Colon (tissue), 2 donors: Measurements from ENCODE around the gene MRPL43.

Experiments
- FAIRE-seq: peaks from 2 replicates; lab custom pipeline; 2012; peaks lifted over from hg19 to GRCh38; lab: Jason Lieb, UNC
- donor health status: control.
- donor health status: control.

Gene MRPL43

DNA sequence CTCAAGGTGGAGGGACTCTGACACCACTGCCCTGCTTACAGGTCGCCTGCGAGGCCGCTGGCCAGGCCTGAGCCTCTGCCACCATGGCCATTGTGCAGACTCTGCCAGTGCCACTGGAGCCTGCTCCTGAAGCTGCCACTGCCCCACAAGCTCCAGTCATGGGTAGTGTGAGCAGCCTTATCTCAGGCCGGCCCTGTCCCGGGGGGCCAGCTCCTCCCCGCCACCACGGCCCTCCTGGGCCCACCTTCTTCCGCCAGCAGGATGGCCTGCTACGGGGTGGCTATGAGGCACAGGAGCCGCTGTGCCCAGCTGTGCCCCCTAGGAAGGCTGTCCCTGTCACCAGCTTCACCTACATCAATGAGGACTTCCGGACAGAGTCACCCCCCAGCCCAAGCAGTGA, 15.2 kb upstream of the MRPL43 start:
- FAIRE-seq, result no peak

DNA sequence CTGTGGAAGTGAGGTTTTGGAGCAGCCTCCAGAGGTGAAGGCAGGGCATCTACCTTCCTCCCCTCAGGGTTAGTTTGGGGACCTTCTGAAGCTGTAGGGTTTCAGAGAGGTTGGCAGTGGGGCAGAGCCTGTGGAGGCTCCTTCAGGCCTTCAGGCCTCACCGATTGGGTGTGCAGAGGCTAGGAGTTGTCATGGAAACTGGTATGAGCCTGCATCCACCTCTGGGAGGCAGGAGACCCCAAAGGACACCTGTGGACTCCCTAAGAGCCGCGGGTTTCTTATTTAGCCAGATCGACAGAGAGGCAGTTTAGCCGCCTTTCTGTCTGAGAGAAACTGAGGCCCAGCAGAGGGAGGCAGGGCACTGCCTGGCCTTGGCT, 14.3 kb upstream of the MRPL43 start:
- no peak for FAIRE-seq

DNA sequence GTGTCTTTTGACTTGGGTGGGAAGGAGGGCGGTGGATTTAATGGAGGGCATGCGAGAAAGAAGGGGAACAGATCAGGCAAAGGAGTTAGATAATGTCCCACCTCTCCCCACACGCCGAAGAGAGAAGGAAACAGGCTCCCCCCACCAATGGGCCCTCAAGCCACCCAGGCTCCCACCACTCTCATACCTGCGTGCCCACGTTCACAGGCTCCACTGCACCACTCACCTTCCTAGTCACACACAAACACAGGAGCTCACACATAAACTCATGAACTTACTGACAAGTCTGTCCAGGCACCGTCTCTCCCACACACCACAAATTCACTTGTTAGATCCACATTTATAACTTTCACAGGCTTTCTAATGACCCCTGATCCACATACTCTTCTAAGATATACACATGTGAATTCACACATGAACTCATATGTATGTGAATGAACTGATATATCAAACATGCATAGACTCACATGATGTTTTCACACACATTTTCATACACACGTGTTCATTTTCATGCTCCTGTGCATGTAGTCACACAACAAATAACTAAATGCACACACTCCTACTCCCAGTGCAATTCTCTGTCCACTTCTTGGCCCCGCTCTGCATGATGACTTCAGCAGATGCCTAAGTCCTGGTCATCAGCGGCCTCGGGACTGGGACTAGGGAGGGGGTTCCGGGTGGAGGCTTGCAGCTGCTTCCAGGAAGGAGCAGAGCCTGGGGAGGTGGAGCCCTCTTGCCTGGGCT, 13.8 kb upstream of the MRPL43 start:
- FAIRE-seq, result no peak

DNA sequence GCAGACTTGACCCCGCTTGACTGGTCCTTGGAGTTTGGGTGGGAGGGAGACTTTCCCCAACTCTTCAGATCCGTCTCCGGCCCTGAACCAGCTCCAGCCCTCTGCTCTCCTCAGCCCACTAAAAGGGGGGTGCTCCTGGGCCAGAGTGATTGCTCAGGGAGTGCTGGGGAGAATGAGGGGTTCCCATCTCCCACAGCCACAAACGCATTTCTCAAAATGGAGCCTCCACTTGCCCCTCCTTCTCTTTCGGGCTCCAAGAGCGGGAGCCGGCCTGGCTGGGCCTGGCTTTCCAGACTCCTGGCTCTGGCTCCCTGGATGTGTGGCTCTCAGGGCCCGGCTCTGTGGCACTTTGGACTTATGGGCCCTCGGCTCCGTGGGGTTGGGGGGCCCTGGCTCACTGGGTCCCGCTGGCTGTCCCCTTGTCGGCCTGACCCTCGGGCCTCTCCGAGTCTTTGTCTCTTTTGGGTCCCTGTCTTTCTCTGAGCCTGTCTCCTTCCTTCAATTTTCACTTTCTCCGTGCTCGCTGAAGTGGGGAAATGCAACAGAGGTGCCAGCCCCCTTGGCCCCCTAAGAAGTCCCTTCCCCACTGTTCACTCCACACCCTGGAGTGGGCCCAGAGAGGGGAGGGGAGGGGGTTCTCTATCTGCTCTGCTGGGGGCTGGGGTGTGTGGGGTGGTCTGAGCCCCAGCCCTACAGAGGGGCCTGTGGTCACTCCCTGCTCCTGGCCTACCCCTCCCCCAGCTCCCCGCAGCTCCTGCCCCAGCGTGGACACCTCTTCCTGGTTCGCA, 13.0 kb upstream of the MRPL43 start:
- no peak for FAIRE-seq

DNA sequence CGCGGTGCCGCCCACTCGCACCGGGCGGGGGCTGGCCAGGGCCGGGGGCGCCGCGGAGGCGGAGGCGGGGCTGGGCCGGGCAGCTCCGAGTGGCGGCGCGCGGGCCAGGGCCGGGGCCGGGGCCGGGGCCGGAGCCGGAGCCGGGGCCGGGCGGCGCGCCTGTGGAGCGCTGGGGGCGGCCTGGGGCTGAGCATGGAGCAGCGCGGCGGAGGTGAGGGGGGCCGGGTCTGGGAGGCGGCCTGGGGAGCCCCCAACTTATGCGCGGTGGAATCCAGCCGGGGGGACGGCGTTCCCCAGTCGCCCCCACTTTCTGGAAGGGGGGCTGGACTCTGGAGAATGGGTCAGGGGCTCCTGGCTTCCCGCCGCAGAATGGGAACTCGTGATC, 12.4 kb upstream of the MRPL43 start, which contains the start of gene LZTS2:
Gene LZTS2, plus strand, starts transcription at position 67 of the 385 bp plus-strand sequence. CDS start 2,731 bp downstream, outside the sequence.
- FAIRE-seq, result no peak

DNA sequence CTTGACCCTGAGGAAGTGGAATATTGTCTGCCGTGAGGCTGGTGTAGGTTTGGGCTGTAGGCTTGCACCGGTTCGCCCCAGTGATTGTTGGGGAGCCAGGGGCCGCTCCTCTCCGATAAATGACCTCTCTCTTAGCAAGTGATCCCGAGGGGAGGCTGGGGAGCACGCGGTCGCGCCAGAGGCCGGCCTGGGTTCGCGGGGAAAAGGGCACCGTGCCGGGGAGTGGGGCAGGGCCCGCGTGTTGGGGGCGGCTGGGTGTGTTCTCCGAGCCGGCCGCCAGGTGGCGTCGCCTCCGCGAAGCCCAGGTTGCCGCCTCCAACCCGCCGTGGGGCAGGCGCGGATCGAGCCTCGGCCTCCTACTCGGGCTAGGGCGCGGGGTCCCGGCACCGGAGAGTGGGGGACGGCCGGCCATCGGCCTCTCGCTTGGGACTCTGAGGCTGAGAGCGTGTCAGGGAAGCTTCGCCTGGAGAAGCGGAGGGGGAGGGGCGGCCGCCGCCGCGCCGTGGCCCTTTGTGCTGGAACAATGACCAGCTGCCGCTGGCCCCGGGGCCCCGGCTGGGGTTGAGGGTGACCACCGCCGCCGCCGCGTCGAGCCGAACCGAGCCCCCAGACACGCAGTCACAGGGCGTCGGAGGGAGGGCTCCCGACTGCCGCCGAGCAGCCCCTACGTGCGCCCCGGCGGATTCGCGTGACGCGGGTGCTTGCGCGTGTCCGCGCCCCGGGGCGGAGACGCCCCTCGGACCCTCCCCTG, 11.9 kb upstream of the MRPL43 start:
- FAIRE-seq, result no peak

- FAIRE-seq, result no peak
Measured at GRCh38 chr10:100998183-100998990, 11.1 kb upstream of the MRPL43 start.

DNA sequence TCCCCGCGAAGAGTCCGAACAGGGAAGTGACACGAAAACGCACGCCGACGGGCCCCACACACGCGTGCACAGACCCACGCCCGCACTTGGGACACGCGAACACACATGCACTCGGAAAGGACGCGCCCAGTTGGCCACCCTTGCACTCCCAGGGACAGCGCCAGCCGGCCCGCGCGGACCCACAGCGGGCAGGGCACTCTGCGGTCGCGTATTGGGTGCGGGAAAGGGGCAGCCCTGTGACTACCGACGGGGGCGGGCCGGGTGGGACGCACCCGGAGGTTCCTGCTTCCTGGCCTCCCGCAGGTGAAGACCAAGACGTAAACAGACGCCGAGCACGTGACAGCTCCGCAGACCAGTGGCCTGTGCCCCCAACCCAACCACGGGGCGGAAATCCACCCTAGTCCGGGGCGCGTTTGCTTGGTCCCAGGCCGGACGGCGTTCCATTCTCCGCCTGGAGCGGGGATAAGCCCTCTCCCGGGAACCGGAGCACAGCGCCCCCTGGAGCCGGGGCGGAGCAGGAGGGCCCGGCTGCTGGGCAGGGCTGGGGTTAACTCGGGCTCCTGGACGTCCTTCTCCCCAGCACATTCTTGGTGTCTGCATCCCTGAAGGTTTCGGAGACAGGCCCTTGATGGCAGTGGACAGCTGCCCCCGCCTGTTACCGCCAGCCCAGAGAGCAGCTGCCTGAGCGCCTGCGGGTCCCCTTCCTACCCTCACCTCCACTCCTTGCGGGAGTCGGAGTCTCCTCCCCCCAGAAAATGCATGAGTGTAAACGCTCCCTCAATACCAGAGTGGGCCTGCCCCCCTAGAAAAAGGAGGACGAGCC, 10.3 kb upstream of the MRPL43 start:
- no peak for FAIRE-seq

GRCh38 chr10:100996678-100997359, 9.5 kb upstream of the MRPL43 start:
- FAIRE-seq, result no peak

GRCh38 chr10:100995181-100995580, 7.9 kb upstream of the MRPL43 start:
- FAIRE-seq, result no peak

DNA sequence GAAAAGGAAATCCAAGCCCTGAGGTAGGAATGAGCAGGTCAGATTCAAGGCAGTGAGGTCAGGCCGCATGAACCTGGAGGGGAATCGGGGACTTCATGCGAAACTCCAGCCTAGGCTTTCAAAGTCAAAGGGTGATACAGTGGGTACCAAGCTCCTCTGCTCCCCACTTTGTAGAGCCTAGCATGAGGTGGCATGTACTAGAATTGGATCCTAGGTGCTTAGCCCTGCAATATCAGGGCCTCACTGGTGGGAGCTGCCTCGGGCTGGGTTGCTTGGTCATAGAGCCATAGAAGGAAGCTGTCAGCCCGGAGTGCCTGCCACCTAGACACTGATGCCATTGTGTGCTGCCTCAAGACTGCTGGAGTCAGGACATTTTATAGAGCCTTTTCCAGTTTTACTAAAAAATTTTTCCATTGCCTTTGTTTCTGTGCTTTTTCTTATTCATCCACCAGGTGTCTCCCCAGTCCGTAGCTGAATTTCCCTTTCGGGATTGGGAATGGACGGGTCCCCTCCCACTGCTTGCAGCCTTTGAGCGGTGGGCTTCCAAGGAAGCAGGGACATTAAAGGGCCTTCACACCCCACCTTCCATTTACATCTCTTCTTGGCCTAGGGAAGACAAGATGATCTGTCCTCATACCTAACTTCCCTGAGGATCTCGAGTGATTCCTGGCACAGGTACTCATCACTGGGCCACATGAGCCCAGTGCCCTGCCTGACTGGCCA, 6.8 kb upstream of the MRPL43 start:
- FAIRE-seq, result no peak

GRCh38 chr10:100989088-100989487, 1.8 kb upstream of the MRPL43 start:
- FAIRE-seq, result no peak

- FAIRE-seq, result no peak
Measured at GRCh38 chr10:100988166-100988565, 869 bp upstream of the MRPL43 start.

- FAIRE-seq, result no peak
Measured at GRCh38 chr10:100987685-100988049, 370 bp upstream of the MRPL43 start.

DNA sequence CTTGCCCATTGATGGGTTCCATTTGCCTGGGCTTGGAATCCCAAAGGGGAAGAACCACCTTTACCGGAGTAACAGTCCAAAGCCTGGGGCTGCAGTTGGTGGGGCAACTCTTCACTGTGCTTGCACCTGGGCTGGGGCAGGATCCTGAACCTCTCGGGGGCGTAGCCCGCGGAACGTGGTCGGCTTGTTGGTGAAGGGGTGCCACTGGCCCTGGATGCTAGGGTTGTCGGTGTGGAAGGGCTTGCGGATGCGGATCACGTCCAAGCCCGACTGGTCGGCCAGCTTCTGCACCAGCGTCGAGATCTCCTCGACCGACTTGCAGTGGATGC, 710 bp downstream of the MRPL43 start:
- no peak for FAIRE-seq

DNA sequence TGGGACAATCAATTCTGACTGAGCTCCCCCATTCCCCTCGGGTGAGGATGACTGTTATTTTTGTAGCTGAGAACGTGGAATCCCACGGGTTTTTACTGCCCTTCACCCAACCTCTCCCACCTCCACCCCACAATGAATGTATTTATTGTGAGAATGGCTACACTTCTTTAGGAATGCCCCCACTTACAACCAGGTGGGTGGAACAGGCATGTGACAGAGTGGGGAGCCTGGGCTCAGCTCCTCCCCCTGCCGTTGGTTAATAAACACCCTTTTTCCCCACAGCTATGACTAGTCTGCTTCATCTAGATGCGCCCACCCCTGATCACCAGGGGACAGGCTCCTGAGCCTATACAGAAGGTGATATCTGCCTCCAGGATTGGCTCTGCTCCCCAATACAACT, 2.0 kb downstream of the MRPL43 start:
- FAIRE-seq, result no peak

- no peak for FAIRE-seq
Measured at GRCh38 chr10:100984672-100985177, 2.6 kb downstream of the MRPL43 start.

GRCh38 chr10:100983868-100984671, 3.2 kb downstream of the MRPL43 start:
- no peak for FAIRE-seq
